Measurements from ENCODE around the gene NVL. TPM values are rescaled to one million over a fixed set of nuclear protein-coding genes. Genes with fewer than 3 reads are reported as not detected.

NVL gene
- total RNA-seq, 1 experiment from 2014 or later: 81.5 TPM

DNA sequence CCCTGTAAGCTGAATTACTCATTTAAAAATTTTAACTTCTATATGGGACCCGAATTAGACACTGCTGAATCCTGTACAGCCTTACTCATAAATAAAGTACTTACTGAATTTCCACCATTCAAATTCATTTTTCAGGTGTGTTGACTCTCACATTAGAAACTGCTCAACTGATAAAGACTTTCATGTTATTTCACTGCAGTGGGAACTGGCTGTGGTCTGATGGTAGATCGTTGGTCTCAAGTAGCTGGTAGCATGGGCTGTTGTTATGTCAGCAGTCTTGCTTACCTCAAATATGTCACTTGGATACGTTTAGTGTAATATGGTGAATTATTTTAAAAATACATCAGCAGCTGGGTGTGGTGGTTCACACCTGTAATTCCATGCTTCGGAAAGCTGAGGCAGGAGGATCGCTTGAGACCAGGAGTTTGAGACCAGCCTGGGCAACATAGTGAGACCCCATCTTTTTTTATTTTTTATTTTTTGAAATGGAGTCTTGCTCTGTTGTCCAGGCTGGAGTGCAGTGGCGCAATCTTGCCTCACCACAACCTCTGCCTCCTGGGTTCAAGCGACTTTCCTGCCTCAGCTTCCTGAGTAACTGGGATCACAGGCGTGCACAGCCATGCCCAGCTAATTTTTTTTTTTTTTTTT lies 136.5 kb downstream of the NVL start:
- no peak for DNase-seq (ENCODE audit: unreplicated experiment)
- Mint-ChIP-seq H3K4me1 (ENCODE audit: insufficient read depth, unreplicated experiment) (no peaks in the 10 kb centered on the region), H3K4me3 (ENCODE audit: unreplicated experiment) (no peak overlapping the region), H3K9me3 (ENCODE audit: unreplicated experiment) (no peaks in the 10 kb centered on the region), H3K27ac (ENCODE audit: low read depth, unreplicated experiment) (no peak overlapping the region), H3K27me3 (ENCODE audit: insufficient read depth, unreplicated experiment) (no peaks in the 10 kb centered on the region), H3K36me3 (ENCODE audit: insufficient read depth, unreplicated experiment) (peaks cover 71% of the 10 kb centered on the region)
- POLR2A ChIA-PET: interaction anchor here (0.9 to 2.4 kb wide), 6 partner anchors 8 to 40 kb away, joined by 3 to 24 read pairs (median 8); partner anchors contain the start of gene DEGS1
- TF ChIP-seq, protein P1, sequence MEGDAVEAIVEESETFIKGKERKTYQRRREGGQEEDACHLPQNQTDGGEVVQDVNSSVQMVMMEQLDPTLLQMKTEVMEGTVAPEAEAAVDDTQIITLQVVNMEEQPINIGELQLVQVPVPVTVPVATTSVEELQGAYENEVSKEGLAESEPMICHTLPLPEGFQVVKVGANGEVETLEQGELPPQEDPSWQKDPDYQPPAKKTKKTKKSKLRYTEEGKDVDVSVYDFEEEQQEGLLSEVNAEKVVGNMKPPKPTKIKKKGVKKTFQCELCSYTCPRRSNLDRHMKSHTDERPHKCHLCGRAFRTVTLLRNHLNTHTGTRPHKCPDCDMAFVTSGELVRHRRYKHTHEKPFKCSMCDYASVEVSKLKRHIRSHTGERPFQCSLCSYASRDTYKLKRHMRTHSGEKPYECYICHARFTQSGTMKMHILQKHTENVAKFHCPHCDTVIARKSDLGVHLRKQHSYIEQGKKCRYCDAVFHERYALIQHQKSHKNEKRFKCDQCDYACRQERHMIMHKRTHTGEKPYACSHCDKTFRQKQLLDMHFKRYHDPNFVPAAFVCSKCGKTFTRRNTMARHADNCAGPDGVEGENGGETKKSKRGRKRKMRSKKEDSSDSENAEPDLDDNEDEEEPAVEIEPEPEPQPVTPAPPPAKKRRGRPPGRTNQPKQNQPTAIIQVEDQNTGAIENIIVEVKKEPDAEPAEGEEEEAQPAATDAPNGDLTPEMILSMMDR (IDR thresholded peaks at IDR 0.05; ENCODE audit: unreplicated experiment): no peak
- BruUV-seq (replicated peaks): no TSS peak
- intact Hi-C loops (cut with micrococcal nuclease): no loop called here
- CTCF ChIA-PET: interaction anchor here (0.6 to 2.0 kb wide), 7 partner anchors 12 to 1107 kb away, joined by 3 to 9 read pairs (median 3); no protein-coding TSS in a partner anchor

DNA sequence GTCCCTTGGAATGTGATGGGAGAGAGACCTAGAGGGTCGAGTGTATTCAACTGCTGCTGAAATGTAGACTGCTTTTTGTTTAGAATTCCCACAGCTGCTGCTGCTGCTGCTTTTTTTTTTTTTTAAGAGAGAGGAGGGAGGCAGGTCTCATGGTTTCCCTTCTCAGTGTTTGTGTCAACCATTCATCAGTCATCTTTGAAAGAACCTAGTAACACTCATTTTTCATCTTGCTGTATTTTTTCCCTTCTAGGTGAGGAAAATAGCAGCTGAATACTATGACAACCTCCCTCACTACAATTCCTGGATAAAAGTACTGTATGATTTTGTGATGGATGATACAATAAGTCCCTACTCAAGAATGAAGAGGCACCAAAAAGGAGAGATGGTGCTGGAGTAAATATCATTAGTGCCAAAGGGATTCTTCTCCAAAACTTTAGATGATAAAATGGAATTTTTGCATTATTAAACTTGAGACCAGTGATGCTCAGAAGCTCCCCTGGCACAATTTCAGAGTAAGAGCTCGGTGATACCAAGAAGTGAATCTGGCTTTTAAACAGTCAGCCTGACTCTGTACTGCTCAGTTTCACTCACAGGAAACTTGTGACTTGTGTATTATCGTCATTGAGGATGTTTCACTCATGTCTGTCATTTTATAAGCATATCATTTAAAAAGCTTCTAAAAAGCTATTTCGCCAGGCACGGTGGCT lies 137.7 kb downstream of the NVL start:
- Mint-ChIP-seq H3K27ac (ENCODE audit: low read depth, unreplicated experiment) (no peak overlapping the region), H3K27me3 (ENCODE audit: insufficient read depth, unreplicated experiment) (no peaks in the 10 kb centered on the region), H3K9me3 (ENCODE audit: unreplicated experiment) (no peaks in the 10 kb centered on the region), H3K4me1 (ENCODE audit: insufficient read depth, unreplicated experiment) (no peaks in the 10 kb centered on the region), H3K36me3 (ENCODE audit: insufficient read depth, unreplicated experiment) (peaks cover 75% of the 10 kb centered on the region), H3K4me3 (ENCODE audit: unreplicated experiment) (no peak overlapping the region)
- intact Hi-C loops (cut with micrococcal nuclease): no loop called here
- POLR2A ChIA-PET: interaction anchor here (1.0 to 2.4 kb wide), 5 partner anchors 8 to 41 kb away, joined by 3 to 24 read pairs (median 9); partner anchors contain the start of gene DEGS1
- CTCF ChIA-PET: interaction anchor here (0.6 to 2.0 kb wide), 7 partner anchors 9 to 511 kb away, joined by 3 to 9 read pairs (median 3); partner anchors contain the start of gene DEGS1
- no peak for DNase-seq (ENCODE audit: unreplicated experiment)
- TSS peak; percentile 29 for BruUV-seq (replicated peaks)
- TF ChIP-seq, protein P1 (IDR thresholded peaks at IDR 0.05; ENCODE audit: unreplicated experiment): no peak

DNA sequence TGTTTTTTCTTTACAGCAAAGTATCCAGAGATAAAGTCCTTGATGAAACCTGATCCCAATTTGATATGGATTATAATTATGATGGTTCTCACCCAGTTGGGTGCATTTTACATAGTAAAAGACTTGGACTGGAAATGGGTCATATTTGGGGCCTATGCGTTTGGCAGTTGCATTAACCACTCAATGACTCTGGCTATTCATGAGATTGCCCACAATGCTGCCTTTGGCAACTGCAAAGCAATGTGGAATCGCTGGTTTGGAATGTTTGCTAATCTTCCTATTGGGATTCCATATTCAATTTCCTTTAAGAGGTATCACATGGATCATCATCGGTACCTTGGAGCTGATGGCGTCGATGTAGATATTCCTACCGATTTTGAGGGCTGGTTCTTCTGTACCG lies 140.4 kb downstream of the NVL start:
- Mint-ChIP-seq H3K27me3 (ENCODE audit: insufficient read depth, unreplicated experiment) (no peaks in the 10 kb centered on the region), H3K9me3 (ENCODE audit: unreplicated experiment) (no peaks in the 10 kb centered on the region), H3K4me3 (ENCODE audit: unreplicated experiment) (no peak overlapping the region), H3K36me3 (ENCODE audit: insufficient read depth, unreplicated experiment) (peaks cover 70% of the 10 kb centered on the region), H3K4me1 (ENCODE audit: insufficient read depth, unreplicated experiment) (peaks cover 17% of the 10 kb centered on the region), H3K27ac (ENCODE audit: low read depth, unreplicated experiment) (no peak overlapping the region)
- BruUV-seq (replicated peaks): TSS peak; percentile 2
- ChIA-PET CTCF (interaction anchor here (1.0 kb wide), 1 partner anchor 73 kb away, joined by 3 read pairs; no protein-coding TSS in a partner anchor), POLR2A (interaction anchor here (1.4 kb wide), 1 partner anchor 15 kb away, joined by 3 read pairs; no protein-coding TSS in a partner anchor)
- intact Hi-C loops (cut with micrococcal nuclease): loop anchor here (10.0 kb wide), 1 partner anchor 115 kb away; no protein-coding TSS in a partner anchor
- TF ChIP-seq, protein P1 (IDR thresholded peaks at IDR 0.05; ENCODE audit: unreplicated experiment): no peak
- no peak for DNase-seq (ENCODE audit: unreplicated experiment)

DNA sequence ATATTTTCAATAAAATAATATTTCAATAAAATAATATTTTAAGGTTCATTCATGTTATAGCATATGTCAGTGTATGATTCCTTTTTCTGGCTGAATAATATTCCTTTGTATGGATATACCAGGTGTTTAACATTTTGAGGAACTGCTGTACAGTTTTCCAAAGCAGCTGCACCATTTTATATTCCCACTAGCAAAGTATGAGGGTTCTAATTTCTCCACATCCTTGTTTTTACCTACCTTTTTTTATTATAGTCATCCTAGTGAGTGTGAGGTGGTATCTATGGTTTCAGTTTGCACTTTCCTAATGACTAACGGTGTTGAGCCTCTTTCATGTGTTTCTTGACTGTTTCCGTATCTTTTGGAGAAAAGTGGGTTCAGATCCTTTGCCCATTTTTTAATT lies 141.7 kb downstream of the NVL start:
- no peak overlapping the region for H3K27ac Mint-ChIP-seq (ENCODE audit: low read depth, unreplicated experiment)

More for the DNA sequence above, 141.7 kb downstream of the NVL start:
- BruUV-seq (replicated peaks): no TSS peak
- no peak overlapping the region for H3K4me3 Mint-ChIP-seq (ENCODE audit: unreplicated experiment)
- POLR2A ChIA-PET: interaction anchor here (1.7 kb wide), 1 partner anchor 16 kb away, joined by 6 read pairs; no protein-coding TSS in a partner anchor
- no peaks in the 10 kb centered on the region for H3K9me3 Mint-ChIP-seq (ENCODE audit: unreplicated experiment)
- CTCF ChIA-PET: interaction anchor here (0.6 to 0.9 kb wide), 2 partner anchors 35 to 60 kb away, joined by 3 to 4 read pairs; no protein-coding TSS in a partner anchor
- peaks cover 22% of the 10 kb centered on the region for H3K4me1 Mint-ChIP-seq (ENCODE audit: insufficient read depth, unreplicated experiment)
- H3K27me3 Mint-ChIP-seq (ENCODE audit: insufficient read depth, unreplicated experiment): no peaks in the 10 kb centered on the region
- TF ChIP-seq, protein P1 (IDR thresholded peaks at IDR 0.05; ENCODE audit: unreplicated experiment): no peak
- intact Hi-C loops (cut with micrococcal nuclease): loop anchor here (10.0 kb wide), 1 partner anchor 117 kb away; no protein-coding TSS in a partner anchor
- peaks cover 58% of the 10 kb centered on the region for H3K36me3 Mint-ChIP-seq (ENCODE audit: insufficient read depth, unreplicated experiment)
- no peak for DNase-seq (ENCODE audit: unreplicated experiment)
